WERI-Rb-1 (cell line): ENCODE results near the gene IL17RA.

ENCODE experiments used
- DNase-seq: peaks from one replicate; pipeline ENCODE4 v3.0.0-alpha.2; 2020
- H3K27ac ChIP-seq: fragments of 250-450 bp; sonication (Bioruptor Pico); 2 replicates; pipeline ENCODE4 v1.5.1; 2020; ENCODE audit warnings: mild to moderate bottlenecking, moderate library complexity
- H3K27me3 ChIP-seq: fragments of 250-450 bp; sonication (Bioruptor Pico); 2 replicates; pipeline ENCODE4 v1.5.1; 2021; ENCODE audit warnings: mild to moderate bottlenecking, low read depth, moderate library complexity; ENCODE audit not compliant: insufficient read depth, severe bottlenecking
- H3K36me3 ChIP-seq: fragments of 250-450 bp; sonication (Bioruptor Pico); 2 replicates; pipeline ENCODE4 v1.5.1; 2020; ENCODE audit warnings: mild to moderate bottlenecking, moderate library complexity
- H3K4me3 ChIP-seq: 2 replicates; pipeline ENCODE4 v1.5.1; 2011; ENCODE audit warnings: low read depth, mild to moderate bottlenecking, control low read depth, low read length
- H3K9me3 ChIP-seq: fragments of 250-450 bp; sonication (Bioruptor Pico); 2 replicates; pipeline ENCODE4 v1.5.1; 2021; ENCODE audit warnings: mild to moderate bottlenecking, moderate library complexity; ENCODE audit not compliant: severe bottlenecking
- TF ChIP-seq, protein P1 (sequence below): IDR thresholded peaks from 2 replicates; pipeline ENCODE4 v1.5.1; 2011; ENCODE audit warnings: low read depth, mild to moderate bottlenecking, control low read depth, inconsistent platforms, low read length

Gene IL17RA

DNA sequence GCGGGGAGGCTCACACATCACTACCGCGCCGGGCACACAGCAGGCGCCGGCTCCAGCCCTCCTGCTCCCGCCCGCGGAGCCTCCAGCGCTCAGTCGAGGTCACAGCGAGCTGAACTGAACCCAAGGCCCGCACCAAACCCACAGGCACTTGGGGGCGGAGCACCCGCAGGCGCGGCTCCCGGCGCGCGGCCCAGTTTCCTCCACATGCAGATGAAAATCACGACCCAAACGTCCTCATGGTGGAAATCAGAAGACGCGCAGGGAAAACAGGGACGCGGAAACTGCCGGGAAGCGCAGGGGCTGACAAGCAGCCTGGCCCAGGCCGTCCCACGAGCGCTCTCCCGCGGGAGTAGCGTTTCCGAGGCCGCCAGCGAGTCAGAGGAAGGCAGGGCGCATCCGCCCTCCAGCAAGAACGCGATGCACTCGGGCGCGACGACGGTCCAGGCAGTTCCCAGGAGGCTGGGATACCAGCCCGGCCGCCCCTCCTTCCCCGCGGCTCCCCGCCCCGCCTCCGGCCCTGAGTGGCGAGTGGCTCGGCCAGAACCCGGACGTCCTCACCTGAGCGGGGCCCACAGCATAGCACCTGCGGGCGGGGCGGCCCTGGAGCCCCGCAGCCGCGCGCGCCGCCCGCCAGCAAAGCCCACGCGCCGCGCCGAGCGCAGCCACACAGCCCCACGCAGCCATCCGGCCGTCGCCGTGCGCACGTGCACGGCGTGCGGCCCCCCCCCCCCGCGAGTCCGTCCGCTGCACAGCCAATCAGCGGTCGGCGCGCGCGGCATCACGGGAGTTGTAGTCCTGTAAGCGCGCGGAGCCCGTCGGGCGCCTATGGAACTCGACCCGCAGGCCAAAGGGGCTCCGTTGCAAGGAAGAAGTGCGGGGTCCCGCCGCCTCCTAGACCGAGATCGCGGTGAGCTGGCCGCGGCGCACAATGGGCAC is 74.0 kb downstream of the IL17RA start, which contains the start of gene HDHD5:
Gene HDHD5, minus strand, starts transcription at position 710 of the 936 bp plus-strand sequence. Its CDS starts 26 bp downstream, at position 684.
- TF ChIP-seq, protein P1, sequence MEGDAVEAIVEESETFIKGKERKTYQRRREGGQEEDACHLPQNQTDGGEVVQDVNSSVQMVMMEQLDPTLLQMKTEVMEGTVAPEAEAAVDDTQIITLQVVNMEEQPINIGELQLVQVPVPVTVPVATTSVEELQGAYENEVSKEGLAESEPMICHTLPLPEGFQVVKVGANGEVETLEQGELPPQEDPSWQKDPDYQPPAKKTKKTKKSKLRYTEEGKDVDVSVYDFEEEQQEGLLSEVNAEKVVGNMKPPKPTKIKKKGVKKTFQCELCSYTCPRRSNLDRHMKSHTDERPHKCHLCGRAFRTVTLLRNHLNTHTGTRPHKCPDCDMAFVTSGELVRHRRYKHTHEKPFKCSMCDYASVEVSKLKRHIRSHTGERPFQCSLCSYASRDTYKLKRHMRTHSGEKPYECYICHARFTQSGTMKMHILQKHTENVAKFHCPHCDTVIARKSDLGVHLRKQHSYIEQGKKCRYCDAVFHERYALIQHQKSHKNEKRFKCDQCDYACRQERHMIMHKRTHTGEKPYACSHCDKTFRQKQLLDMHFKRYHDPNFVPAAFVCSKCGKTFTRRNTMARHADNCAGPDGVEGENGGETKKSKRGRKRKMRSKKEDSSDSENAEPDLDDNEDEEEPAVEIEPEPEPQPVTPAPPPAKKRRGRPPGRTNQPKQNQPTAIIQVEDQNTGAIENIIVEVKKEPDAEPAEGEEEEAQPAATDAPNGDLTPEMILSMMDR, result no peak
- DNase-seq, result peak; percentile 91
- Histone ChIP-seq H3K27me3 (no peaks in the 10 kb centered on the region), H3K36me3 (peaks cover 13% of the 10 kb centered on the region), H3K4me3 (peak within 1 kb of the TSS; percentile 94), H3K9me3 (no peaks in the 10 kb centered on the region), H3K27ac (peak within 1 kb of the TSS; percentile 92)

DNA sequence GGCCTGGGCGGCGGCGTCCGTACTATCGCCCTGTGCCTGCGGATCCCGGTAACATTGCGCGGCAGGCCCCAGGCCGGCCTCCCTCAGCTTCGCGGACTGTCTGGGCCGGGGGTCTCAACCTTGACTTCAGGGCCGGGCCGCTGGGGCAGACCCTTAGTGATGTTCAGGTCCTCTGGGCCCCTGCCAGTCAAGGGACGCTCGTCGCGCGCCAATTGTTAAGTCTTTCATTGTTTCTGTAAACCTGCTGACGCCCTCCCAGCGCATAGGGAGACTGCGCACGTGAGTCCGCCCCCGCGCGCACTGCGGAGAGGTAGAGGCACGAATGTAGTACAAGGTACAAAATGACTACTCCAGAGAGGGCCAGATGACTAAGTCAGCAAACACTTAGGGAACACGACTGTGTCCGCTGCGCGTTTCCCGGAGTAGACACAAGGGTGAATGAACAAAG is 74.7 kb downstream of the IL17RA start:
- H3K4me3 ChIP-seq, result peak overlapping the region; percentile 94
- DNase-seq, result peak; percentile 52
- H3K27me3 ChIP-seq, result no peaks in the 10 kb centered on the region
- H3K27ac ChIP-seq, result peak overlapping the region; percentile 92
- TF ChIP-seq, protein P1, result no peak
- H3K9me3 ChIP-seq, result no peaks in the 10 kb centered on the region
- peaks cover 13% of the 10 kb centered on the region for H3K36me3 ChIP-seq

DNA sequence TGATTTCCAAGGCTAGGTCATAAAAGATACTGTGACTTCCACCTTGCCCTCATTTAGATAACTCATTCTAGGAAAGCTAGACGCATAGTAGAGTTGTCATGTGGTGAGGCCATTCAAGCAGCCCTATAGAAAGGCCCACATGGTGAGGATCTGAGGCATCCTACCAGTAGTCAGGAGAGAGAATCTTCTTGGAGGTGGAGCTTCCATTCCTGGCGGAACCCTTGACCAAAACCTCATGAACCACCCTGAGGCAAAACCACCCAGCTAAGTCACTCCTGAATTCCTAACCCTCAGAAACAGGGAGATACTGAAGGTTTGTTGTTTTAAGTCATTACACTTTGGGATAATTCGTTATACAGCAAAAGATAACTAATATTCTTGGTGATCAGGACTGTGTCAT is 77.2 kb downstream of the IL17RA start:
- H3K36me3 ChIP-seq, result peaks cover 13% of the 10 kb centered on the region
- H3K4me3 ChIP-seq, result no peak overlapping the region
- TF ChIP-seq, protein P1, result no peak
- DNase-seq, result no peak
- H3K27me3 ChIP-seq, result no peaks in the 10 kb centered on the region
- H3K27ac ChIP-seq, result no peak overlapping the region
- no peaks in the 10 kb centered on the region for H3K9me3 ChIP-seq

DNA sequence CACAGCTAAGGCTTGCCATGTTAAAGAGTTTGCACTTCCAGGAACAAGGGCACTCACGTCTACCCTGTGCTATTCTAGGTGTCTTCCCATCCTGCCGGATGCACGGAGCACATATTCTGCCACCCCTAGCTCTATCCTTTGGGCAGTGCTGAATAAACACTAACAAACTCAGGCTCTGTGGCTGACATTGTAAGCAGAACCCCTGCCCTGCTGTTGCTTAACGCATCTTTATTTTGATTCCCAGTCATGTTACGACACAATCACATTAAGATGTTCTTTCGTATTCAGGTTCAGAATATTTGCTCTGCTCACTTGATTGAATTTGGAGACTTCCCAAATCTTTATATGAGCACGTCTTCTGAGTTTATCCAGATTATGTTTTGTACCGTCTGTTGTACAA is 77.9 kb downstream of the IL17RA start:
- TF ChIP-seq, protein P1, result no peak
- Histone ChIP-seq H3K36me3 (peaks cover 8% of the 10 kb centered on the region), H3K4me3 (no peak overlapping the region), H3K27me3 (no peaks in the 10 kb centered on the region), H3K9me3 (no peaks in the 10 kb centered on the region), H3K27ac (no peak overlapping the region)
- no peak for DNase-seq

DNA sequence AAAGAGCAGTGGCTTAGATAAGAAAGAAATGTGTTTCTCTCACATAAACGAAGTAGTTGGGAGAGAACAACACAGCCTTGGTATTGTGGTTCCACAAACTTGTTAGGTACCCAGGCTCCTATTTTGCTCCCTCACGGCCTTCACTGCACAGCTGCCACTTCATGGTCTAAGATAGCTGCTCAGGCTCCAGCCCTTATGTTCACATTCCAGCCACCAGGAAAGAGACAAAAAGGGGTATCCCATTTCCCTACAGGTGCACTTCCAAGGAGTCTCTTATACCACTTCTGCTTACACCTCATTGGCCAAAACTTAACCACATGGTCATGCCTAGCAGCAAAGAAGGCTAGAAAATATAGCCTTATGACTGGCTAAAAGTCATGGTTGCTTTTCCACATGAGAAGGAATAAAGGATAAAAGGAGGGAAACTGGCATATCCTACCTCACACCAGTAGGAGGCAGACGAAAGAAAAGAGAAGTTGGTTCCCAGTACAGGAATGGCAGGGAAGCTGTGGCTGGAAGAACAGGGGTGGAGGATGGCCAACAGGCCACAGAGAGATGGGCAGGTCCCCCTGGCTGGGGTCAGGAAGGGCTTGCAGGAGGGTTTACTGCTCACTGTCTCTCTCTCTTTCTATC is 79.7 kb downstream of the IL17RA start:
- Histone ChIP-seq H3K9me3 (no peaks in the 10 kb centered on the region), H3K27ac (no peak overlapping the region), H3K36me3 (peaks cover 2% of the 10 kb centered on the region; the same call in 1 of the 2 replicates), H3K4me3 (no peak overlapping the region), H3K27me3 (no peaks in the 10 kb centered on the region)
- TF ChIP-seq, protein P1, result peak; percentile 37; the same call in 1 of the 2 replicates
- no peak for DNase-seq
